ENCODE measurements around the gene PET100.

The PET100 gene

GRCh38 chr19:7629347-7630054 lies at the start of gene PET100, which contains the start of gene XAB2:
Gene PET100, plus strand, starts transcription at chr19:7629793. Its CDS starts 41 bp downstream, at chr19:7629834.
Gene XAB2, minus strand, starts transcription at chr19:7629545. Its CDS starts 18 bp downstream, at chr19:7629527.
- DNase-seq = peak; percentile 98

- DNase-seq = no peak
These were observed 47.1 kb upstream of the PET100 start for GRCh38 chr19:7582446-7582845.

GRCh38 chr19:7589822-7590221 lies 39.8 kb upstream of the PET100 start:
- no peak for DNase-seq

GRCh38 chr19:7590256-7590655 lies 39.3 kb upstream of the PET100 start:
- DNase-seq = no peak

GRCh38 chr19:7595466-7596133 lies 34.0 kb upstream of the PET100 start, which contains the start of gene CAMSAP3:
Gene CAMSAP3, plus strand, starts transcription at chr19:7595863. Its CDS starts 140 bp downstream, at chr19:7596003.
- DNase-seq = peak; percentile 11

GRCh38 chr19:7596211-7596937 lies 33.2 kb upstream of the PET100 start:
- DNase-seq = no peak

GRCh38 chr19:7597689-7598088 lies 31.9 kb upstream of the PET100 start:
- no peak for DNase-seq

GRCh38 chr19:7598180-7598579 lies 31.4 kb upstream of the PET100 start:
- no peak for DNase-seq

GRCh38 chr19:7600721-7601120 lies 28.9 kb upstream of the PET100 start:
- no peak for DNase-seq

GRCh38 chr19:7602240-7602934 lies 27.2 kb upstream of the PET100 start:
- DNase-seq = no peak

- no peak for DNase-seq
These were observed 26.6 kb upstream of the PET100 start for GRCh38 chr19:7602935-7603497.

GRCh38 chr19:7603919-7604318 lies 25.7 kb upstream of the PET100 start:
- DNase-seq = no peak

GRCh38 chr19:7605490-7606222 lies 23.9 kb upstream of the PET100 start:
- no peak for DNase-seq

- no peak for DNase-seq
These were observed 23.3 kb upstream of the PET100 start for GRCh38 chr19:7606289-7606688.

GRCh38 chr19:7607212-7607873 lies 22.2 kb upstream of the PET100 start:
- no peak for DNase-seq

GRCh38 chr19:7607874-7608560 lies 21.6 kb upstream of the PET100 start:
- DNase-seq = no peak

- DNase-seq = no peak
These were observed 18.9 kb upstream of the PET100 start for GRCh38 chr19:7610491-7611240.

- no peak for DNase-seq
These were observed 17.9 kb upstream of the PET100 start for GRCh38 chr19:7611541-7612279.

All from CD4-positive, alpha-beta T cell treated with Interleukin-4 for 4 hours (primary cell).